ENCODE data around the gene TMTC4. TPM values are rescaled to one million over a fixed set of nuclear protein-coding genes. Genes with fewer than 3 reads are reported as not detected.

Gene TMTC4
- total RNA-seq, 3 donors from 2014 or later (not counting 1 experiment from before 2014, with no cell fraction given): 16.2 to 24.9 (median 17.3) TPM

DNA sequence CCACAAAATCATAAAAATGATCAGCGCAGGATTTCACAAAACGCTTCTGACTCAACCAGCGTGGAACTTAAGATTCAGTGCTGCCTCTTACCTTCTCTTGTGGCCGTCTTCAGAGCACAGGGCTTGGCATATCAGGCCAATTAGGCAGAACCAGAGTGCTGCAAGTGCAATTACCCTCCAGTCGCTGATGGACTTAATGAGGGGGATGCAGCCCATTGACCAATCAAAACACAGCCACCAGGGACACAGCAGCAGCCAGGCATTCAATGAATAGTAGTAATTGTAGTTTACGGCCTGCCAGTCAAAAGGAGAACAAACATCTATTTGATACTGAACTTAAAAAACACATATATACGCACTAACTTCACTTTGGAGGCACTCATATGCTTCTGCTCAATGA is 38.2 kb downstream of the TMTC4 start:
- Histone ChIP-seq H3K27me3 (ENCODE audit: control insufficient read depth, insufficient read depth, low read length) (no peaks in the 10 kb centered on the region), H3K27ac (ENCODE audit: low read length) (no peak overlapping the region), H3K9me3 (ENCODE audit: control insufficient read depth, insufficient read depth, low read length) (no peaks in the 10 kb centered on the region), H3K4me3 (ENCODE audit: low read length) (no peak overlapping the region), H3K4me1 (ENCODE audit: control insufficient read depth, insufficient read depth, low read length) (no peaks in the 10 kb centered on the region), H3K36me3 (ENCODE audit: control insufficient read depth, insufficient read depth, low read length) (peaks cover 22% of the 10 kb centered on the region)
- DNase-seq: no peak
- TF ChIP-seq, protein P1, sequence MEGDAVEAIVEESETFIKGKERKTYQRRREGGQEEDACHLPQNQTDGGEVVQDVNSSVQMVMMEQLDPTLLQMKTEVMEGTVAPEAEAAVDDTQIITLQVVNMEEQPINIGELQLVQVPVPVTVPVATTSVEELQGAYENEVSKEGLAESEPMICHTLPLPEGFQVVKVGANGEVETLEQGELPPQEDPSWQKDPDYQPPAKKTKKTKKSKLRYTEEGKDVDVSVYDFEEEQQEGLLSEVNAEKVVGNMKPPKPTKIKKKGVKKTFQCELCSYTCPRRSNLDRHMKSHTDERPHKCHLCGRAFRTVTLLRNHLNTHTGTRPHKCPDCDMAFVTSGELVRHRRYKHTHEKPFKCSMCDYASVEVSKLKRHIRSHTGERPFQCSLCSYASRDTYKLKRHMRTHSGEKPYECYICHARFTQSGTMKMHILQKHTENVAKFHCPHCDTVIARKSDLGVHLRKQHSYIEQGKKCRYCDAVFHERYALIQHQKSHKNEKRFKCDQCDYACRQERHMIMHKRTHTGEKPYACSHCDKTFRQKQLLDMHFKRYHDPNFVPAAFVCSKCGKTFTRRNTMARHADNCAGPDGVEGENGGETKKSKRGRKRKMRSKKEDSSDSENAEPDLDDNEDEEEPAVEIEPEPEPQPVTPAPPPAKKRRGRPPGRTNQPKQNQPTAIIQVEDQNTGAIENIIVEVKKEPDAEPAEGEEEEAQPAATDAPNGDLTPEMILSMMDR (IDR thresholded peaks at IDR 0.05): no peak
- peaks cover 13% of the 10 kb centered on the region for H3K36me3 Mint-ChIP-seq
- H3K27ac Mint-ChIP-seq: no peak overlapping the region
- intact Hi-C loops (cut with micrococcal nuclease): no loop called here
- H3K4me1 Mint-ChIP-seq: peaks cover 5 to 6% of the 10 kb centered on the region in 2 donors
- no peaks in the 10 kb centered on the region for H3K9me3 Mint-ChIP-seq
- ATAC-seq: no peak
- WGBS (ENCODE audit: insufficient coverage): 93% methylated on average over 6 of the region's 7 CpGs
- no peak overlapping the region for H3K4me3 Mint-ChIP-seq
- H3K27me3 Mint-ChIP-seq (ENCODE audit: low read depth in 2 of 2): no peaks in the 10 kb centered on the region

DNA sequence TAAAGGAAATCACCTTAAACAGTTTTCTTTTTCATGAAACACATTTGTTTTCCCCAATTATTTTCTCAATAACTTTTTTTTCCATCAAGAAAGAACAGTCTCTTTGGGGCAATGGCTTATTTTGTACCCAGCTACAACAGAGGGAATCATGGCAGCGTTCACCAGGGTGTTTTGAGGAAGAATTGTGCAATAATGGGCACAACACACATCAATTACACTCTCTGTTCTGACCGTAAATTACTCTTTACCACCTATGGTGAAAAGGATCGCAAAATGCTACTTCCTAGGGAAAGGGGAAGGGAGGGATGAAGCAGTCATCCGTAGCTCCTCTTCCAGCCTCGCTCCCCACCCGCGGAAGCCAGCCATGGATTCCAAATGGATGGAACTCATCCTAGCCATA is 38.6 kb downstream of the TMTC4 start:
- intact Hi-C loops (cut with micrococcal nuclease): no loop called here
- ATAC-seq: no peak
- Histone ChIP-seq H3K36me3 (ENCODE audit: control insufficient read depth, insufficient read depth, low read length) (peaks cover 22% of the 10 kb centered on the region), H3K9me3 (ENCODE audit: control insufficient read depth, insufficient read depth, low read length) (no peaks in the 10 kb centered on the region), H3K4me1 (ENCODE audit: control insufficient read depth, insufficient read depth, low read length) (no peaks in the 10 kb centered on the region), H3K4me3 (ENCODE audit: low read length) (no peak overlapping the region), H3K27ac (ENCODE audit: low read length) (no peak overlapping the region), H3K27me3 (ENCODE audit: control insufficient read depth, insufficient read depth, low read length) (no peaks in the 10 kb centered on the region)
- TF ChIP-seq, protein P1 (IDR thresholded peaks at IDR 0.05): no peak
- Mint-ChIP-seq H3K27ac (no peak overlapping the region), H3K4me1 (peaks cover 5 to 6% of the 10 kb centered on the region in 2 donors), H3K4me3 (no peak overlapping the region), H3K36me3 (peaks cover 13% of the 10 kb centered on the region), H3K9me3 (no peaks in the 10 kb centered on the region), H3K27me3 (ENCODE audit: low read depth in 2 of 2) (no peaks in the 10 kb centered on the region)
- DNase-seq: no peak
- WGBS (ENCODE audit: insufficient coverage): 97% methylated on average over 4 of the region's 7 CpGs

DNA sequence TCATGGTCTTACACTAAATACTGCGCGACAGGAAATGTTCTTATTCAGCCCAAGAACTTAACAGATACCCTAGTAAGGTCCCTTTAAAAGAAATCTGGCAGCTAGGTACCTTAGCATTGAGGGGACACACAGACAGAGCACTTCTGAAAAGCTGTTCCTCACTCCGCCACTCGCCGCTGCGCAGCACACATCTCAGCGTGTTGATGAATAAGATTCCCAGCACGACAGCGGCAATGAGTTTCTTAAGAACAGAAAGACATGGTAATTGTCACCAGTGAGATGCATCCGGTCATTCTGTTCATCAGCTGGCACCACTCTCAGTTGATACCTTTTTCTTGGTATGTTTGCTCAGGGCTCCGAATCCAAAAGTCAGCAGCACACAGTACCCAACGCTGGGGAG is 39.9 kb downstream of the TMTC4 start:
- H3K9me3 Mint-ChIP-seq: no peaks in the 10 kb centered on the region
- ATAC-seq (no peak), DNase-seq (no peak)
- Histone ChIP-seq H3K27ac (ENCODE audit: low read length) (no peak overlapping the region), H3K27me3 (ENCODE audit: control insufficient read depth, insufficient read depth, low read length) (no peaks in the 10 kb centered on the region), H3K9me3 (ENCODE audit: control insufficient read depth, insufficient read depth, low read length) (no peaks in the 10 kb centered on the region), H3K36me3 (ENCODE audit: control insufficient read depth, insufficient read depth, low read length) (peaks cover 22% of the 10 kb centered on the region), H3K4me3 (ENCODE audit: low read length) (no peak overlapping the region), H3K4me1 (ENCODE audit: control insufficient read depth, insufficient read depth, low read length) (peaks cover 1% of the 10 kb centered on the region)
- peaks cover 13% of the 10 kb centered on the region for H3K36me3 Mint-ChIP-seq
- TF ChIP-seq, protein P1 (IDR thresholded peaks at IDR 0.05): no peak
- WGBS (ENCODE audit: insufficient coverage): 94% methylated on average over 12 of the region's 12 CpGs
- H3K27ac Mint-ChIP-seq: no peak overlapping the region
- H3K4me1 Mint-ChIP-seq: peaks cover 18% of the 10 kb centered on the region in 2 donors
- H3K27me3 Mint-ChIP-seq (ENCODE audit: low read depth in 2 of 2): no peaks in the 10 kb centered on the region
- no peak overlapping the region for H3K4me3 Mint-ChIP-seq
- intact Hi-C loops (cut with micrococcal nuclease): no loop called here

DNA sequence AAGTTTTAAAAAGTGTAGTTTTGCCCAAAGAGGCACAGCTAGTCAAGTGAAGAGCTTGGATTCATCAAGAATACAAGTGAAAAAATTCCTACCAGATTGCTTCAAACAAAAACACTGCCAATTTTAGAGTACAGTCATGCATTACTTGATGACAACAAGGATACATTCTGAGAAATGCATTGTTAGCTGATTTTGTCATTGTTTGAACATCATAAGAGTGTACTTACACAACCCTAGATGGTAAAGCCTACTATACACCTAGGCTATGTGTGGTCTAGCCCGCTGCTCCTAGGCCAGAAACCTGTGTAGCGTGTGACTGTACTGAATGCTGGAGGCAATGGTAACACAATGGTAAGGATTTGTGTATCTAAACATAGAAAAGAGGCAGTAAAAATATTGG is 41.1 kb downstream of the TMTC4 start:
- DNase-seq (no peak), ATAC-seq (no peak)
- no peaks in the 10 kb centered on the region for H3K9me3 Mint-ChIP-seq
- Histone ChIP-seq H3K4me3 (ENCODE audit: low read length) (no peak overlapping the region), H3K4me1 (ENCODE audit: control insufficient read depth, insufficient read depth, low read length) (peaks cover 11% of the 10 kb centered on the region), H3K36me3 (ENCODE audit: control insufficient read depth, insufficient read depth, low read length) (peaks cover 23% of the 10 kb centered on the region), H3K27me3 (ENCODE audit: control insufficient read depth, insufficient read depth, low read length) (no peaks in the 10 kb centered on the region), H3K9me3 (ENCODE audit: control insufficient read depth, insufficient read depth, low read length) (no peaks in the 10 kb centered on the region), H3K27ac (ENCODE audit: low read length) (no peak overlapping the region)
- H3K27me3 Mint-ChIP-seq (ENCODE audit: low read depth in 2 of 2): no peaks in the 10 kb centered on the region
- H3K4me1 Mint-ChIP-seq: peaks cover 30 to 31% of the 10 kb centered on the region in 2 donors
- no peak overlapping the region for H3K27ac Mint-ChIP-seq
- intact Hi-C loops (cut with micrococcal nuclease): no loop called here
- TF ChIP-seq, protein P1 (IDR thresholded peaks at IDR 0.05): no peak
- WGBS (ENCODE audit: insufficient coverage): 96% methylated on average over 2 of the region's 2 CpGs
- peaks cover 14% of the 10 kb centered on the region for H3K36me3 Mint-ChIP-seq
- H3K4me3 Mint-ChIP-seq: no peak overlapping the region

All from natural killer cell (primary cell).